Lung (tissue), 12 donors: Measurements from ENCODE around the gene TRAPPC12. TPM values are rescaled to one million over a fixed set of nuclear protein-coding genes. Genes with fewer than 3 reads are reported as not detected.

Experiments used
- ATAC-seq: fragments of 200-7000 bp; cut with Tn5 transposase; one replicate; pipeline ENCODE4 v1.9.1; 2020; ENCODE audit warnings: moderate number of reproducible peaks; ENCODE audit not compliant: insufficient read depth, low FRiP score
- DNase-seq, 3 donors: peaks; one replicate each; pipeline ENCODE4 v3.0.0-alpha.2; 2013 to 2017
- H3K27ac ChIP-seq, 2 donors: one replicate each; pipeline ENCODE4 v1.5.1; 2013; ENCODE audit warnings: mild to moderate bottlenecking in 2 of 2, moderate library complexity in 2 of 2, control low read depth in 1 of 2, inconsistent platforms in 1 of 2, low read depth in 1 of 2, low read length in 1 of 2
- H3K27me3 ChIP-seq, 3 donors: one replicate each; pipeline ENCODE4 v1.5.1; 2013; ENCODE audit warnings: low read length in 2 of 3; ENCODE audit not compliant: control insufficient read depth in 3 of 3, insufficient read depth in 3 of 3
- H3K36me3 ChIP-seq, 4 donors: one replicate each; pipeline ENCODE4 v1.5.1; 2013; ENCODE audit warnings: low read length in 4 of 4, mild to moderate bottlenecking in 1 of 4, moderate library complexity in 1 of 4; ENCODE audit not compliant: control insufficient read depth in 4 of 4, insufficient read depth in 4 of 4
- H3K4me1 ChIP-seq, 5 donors: one replicate each; pipeline ENCODE4 v1.5.1; 2013; ENCODE audit warnings: low read length in 5 of 5, mild to moderate bottlenecking in 2 of 5, moderate library complexity in 1 of 5; ENCODE audit not compliant: control insufficient read depth in 5 of 5, insufficient read depth in 5 of 5
- H3K4me3 ChIP-seq: one replicate; pipeline ENCODE4 v1.5.1; 2013; ENCODE audit warnings: mild to moderate bottlenecking, control low read depth, moderate library complexity
- H3K9ac ChIP-seq, 2 donors: one replicate each; pipeline ENCODE4 v1.5.1; 2013; ENCODE audit warnings: low read length in 2 of 2, control low read depth in 1 of 2; ENCODE audit not compliant: insufficient read depth in 1 of 2
- H3K9me3 ChIP-seq, 4 donors: one replicate each; pipeline ENCODE4 v1.5.1; 2013; ENCODE audit warnings: low read length in 3 of 4, mild to moderate bottlenecking in 1 of 4, moderate library complexity in 1 of 4; ENCODE audit not compliant: control insufficient read depth in 4 of 4, insufficient read depth in 3 of 4
- WGBS, 2 donors: extraction: QIAGEN DNeasy Blood & Tissue Kit; methylation state at CpG; one replicate each; pipeline ENCODE4 v1.1.7; 2013; 5-methylcytosine and 5-hydroxymethylcytosine counted together
- polyA plus RNA-seq, 2 donors: library from polyadenylated mRNA; stranded (reverse); fragments of 200-250 nt; gene quantifications; one replicate each; pipeline ENCODE4 v1.2.1, GENCODE V29; 2013
- total RNA-seq, 2 donors: library from RNA; depleted of rRNA in 1 of 2; stranded (reverse); fragments of >200 nt in 1 of 2; gene quantifications; one replicate each; pipeline ENCODE4 v1.2.1, GENCODE V29; 2014 to 2021
- TF ChIP-seq, protein P1 (sequence below): IDR thresholded peaks from 2 replicates; pipeline ENCODE4 v1.5.1; 2012; ENCODE audit warnings: mild to moderate bottlenecking; ENCODE audit errors: control extremely low read depth, extremely low read depth
- donor health status: control.
- donor health status: control.
- donor health status: Bipolar disorder and iron deficiency.
- donor health status: healthy.
- donor health status: DM: yes; HTN: yes; CAD: no.

The TRAPPC12 gene
- total and polyA plus RNA-seq, 4 donors, result 49.9 to 117 (median 91.0) TPM

- peaks cover 0 to 2% (median 0%) of the 10 kb centered on the region in 5 donors for H3K4me1 ChIP-seq
- H3K27me3 ChIP-seq, result no peaks in the 10 kb centered on the region
- peaks cover 0 to 3% (median 0%) of the 10 kb centered on the region in 4 donors for H3K9me3 ChIP-seq
- H3K4me3 ChIP-seq, result no peak overlapping the region
- H3K9ac ChIP-seq, result no peak overlapping the region
- DNase-seq (no peak), ATAC-seq (no peak)
- TF ChIP-seq, protein P1, sequence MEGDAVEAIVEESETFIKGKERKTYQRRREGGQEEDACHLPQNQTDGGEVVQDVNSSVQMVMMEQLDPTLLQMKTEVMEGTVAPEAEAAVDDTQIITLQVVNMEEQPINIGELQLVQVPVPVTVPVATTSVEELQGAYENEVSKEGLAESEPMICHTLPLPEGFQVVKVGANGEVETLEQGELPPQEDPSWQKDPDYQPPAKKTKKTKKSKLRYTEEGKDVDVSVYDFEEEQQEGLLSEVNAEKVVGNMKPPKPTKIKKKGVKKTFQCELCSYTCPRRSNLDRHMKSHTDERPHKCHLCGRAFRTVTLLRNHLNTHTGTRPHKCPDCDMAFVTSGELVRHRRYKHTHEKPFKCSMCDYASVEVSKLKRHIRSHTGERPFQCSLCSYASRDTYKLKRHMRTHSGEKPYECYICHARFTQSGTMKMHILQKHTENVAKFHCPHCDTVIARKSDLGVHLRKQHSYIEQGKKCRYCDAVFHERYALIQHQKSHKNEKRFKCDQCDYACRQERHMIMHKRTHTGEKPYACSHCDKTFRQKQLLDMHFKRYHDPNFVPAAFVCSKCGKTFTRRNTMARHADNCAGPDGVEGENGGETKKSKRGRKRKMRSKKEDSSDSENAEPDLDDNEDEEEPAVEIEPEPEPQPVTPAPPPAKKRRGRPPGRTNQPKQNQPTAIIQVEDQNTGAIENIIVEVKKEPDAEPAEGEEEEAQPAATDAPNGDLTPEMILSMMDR, result no peak
- H3K36me3 ChIP-seq, result peaks cover 0 to 9% (median 1%) of the 10 kb centered on the region in 4 donors
- WGBS, 2 donors, result 95 to 97% methylated on average over 10 of the region's 10 CpGs
- H3K27ac ChIP-seq, result no peak overlapping the region
Measured at GRCh38 chr2:3340144-3340543, 39.4 kb upstream of the TRAPPC12 start.

DNA sequence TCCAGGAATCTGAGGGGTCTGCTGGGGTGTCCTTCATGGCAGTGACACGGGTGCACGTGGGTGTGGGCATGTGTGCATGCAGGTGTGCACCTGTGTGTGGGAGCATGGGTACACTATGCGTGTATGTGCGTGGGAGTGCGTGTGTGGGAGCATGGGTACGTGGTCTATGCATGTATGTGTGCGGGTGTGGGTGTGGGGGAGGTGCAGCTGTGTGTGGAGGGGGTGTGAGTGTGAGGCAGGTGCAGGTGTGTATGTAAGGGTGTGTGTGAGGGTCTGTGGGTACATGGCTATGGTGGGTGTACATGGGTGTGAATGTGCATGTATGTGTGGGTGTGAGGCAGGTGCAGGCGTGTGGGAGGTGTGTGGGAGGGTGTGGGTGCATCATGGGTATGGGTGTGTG is 38.2 kb upstream of the TRAPPC12 start:
- H3K27ac ChIP-seq, result no peak overlapping the region
- H3K27me3 ChIP-seq, result no peaks in the 10 kb centered on the region
- no peak for DNase-seq
- WGBS, 2 donors, result 98 to 99% methylated on average over 8 of the region's 8 CpGs
- TF ChIP-seq, protein P1, result no peak
- H3K36me3 ChIP-seq, result peaks cover 0 to 3% (median 1%) of the 10 kb centered on the region in 4 donors
- no peak overlapping the region for H3K4me3 ChIP-seq
- H3K9ac ChIP-seq, result no peak overlapping the region
- ATAC-seq, result no peak
- H3K9me3 ChIP-seq, result peaks cover 0 to 3% (median 0%) of the 10 kb centered on the region in 4 donors
- no peaks in the 10 kb centered on the region for H3K4me1 ChIP-seq

- Histone ChIP-seq H3K9ac (no peak overlapping the region), H3K4me1 (no peaks in the 10 kb centered on the region), H3K9me3 (peaks cover 0 to 3% (median 0%) of the 10 kb centered on the region in 4 donors), H3K27me3 (no peaks in the 10 kb centered on the region), H3K36me3 (peaks cover 0 to 3% (median 1%) of the 10 kb centered on the region in 4 donors), H3K27ac (no peak overlapping the region), H3K4me3 (no peak overlapping the region)
- 97% methylated on average over 9 of the region's 9 CpGs for WGBS, 2 donors
- TF ChIP-seq, protein P1, result no peak
- DNase-seq, result no peak
- ATAC-seq, result no peak
Measured at GRCh38 chr2:3342324-3342723, 37.2 kb upstream of the TRAPPC12 start.

DNA sequence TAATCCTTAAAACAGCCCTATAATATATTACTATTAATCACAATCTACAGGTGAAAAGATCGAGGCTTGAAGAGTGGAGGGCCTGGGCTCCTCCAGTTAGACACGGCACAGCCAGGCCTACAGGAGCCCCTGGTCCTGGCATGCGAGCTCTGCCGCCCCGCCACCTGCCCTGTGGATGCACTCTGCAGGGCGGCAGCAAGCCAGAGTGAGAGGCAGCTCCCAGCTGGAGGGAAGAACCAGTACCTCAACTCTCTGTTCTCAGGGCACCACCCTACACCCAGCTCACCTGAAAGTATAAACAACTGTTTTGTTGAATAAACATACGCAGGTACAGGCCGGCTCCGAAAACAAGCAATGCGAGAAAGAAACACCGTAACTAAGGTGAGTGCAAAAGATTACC is 36.5 kb upstream of the TRAPPC12 start:
- H3K9me3 ChIP-seq, result peaks cover 0 to 3% (median 0%) of the 10 kb centered on the region in 4 donors
- peaks cover 0 to 6% (median 0%) of the 10 kb centered on the region in 4 donors for H3K36me3 ChIP-seq
- no peak for ATAC-seq
- H3K4me3 ChIP-seq, result no peak overlapping the region
- H3K27ac ChIP-seq, result no peak overlapping the region
- TF ChIP-seq, protein P1, result no peak
- H3K9ac ChIP-seq, result no peak overlapping the region
- no peak for DNase-seq
- WGBS, 2 donors, result 95 to 96% methylated on average over 11 of the region's 11 CpGs
- H3K27me3 ChIP-seq, result no peaks in the 10 kb centered on the region
- H3K4me1 ChIP-seq, result no peaks in the 10 kb centered on the region
